Stimulated activated memory B cell treated with anti-CD40 and anti-IgM and Interleukin-4, amounts not matched to agents 10 μg/mL and 1 μg/mL and 100 μg/mL, for 72 hours (primary cell): ENCODE data around the gene TIMM17A.

ENCODE experiments used
- ATAC-seq: fragments of 150-1000 bp; cut with Tn5 transposase; 2 replicates; pipeline ENCODE4 v1.10.0; 2021
- H3K27ac Mint-ChIP-seq: one replicate; pipeline ENCODE4 v1.8.0; 2022; ENCODE audit warnings: mild to moderate bottlenecking, mixed read lengths
- H3K27me3 Mint-ChIP-seq: one replicate; pipeline ENCODE4 v1.8.0; 2022; ENCODE audit warnings: mixed read lengths
- H3K36me3 Mint-ChIP-seq: one replicate; pipeline ENCODE4 v1.8.0; 2022; ENCODE audit warnings: mixed read lengths
- H3K4me1 Mint-ChIP-seq: one replicate; pipeline ENCODE4 v1.8.0; 2022; ENCODE audit warnings: mixed read lengths
- H3K4me3 Mint-ChIP-seq: one replicate; pipeline ENCODE4 v1.8.0; 2022; ENCODE audit warnings: mild to moderate bottlenecking, moderate library complexity, mixed read lengths
- H3K9me3 Mint-ChIP-seq: one replicate; pipeline ENCODE4 v1.8.0; 2022; ENCODE audit warnings: mixed read lengths

TIMM17A gene

GRCh38 chr1:201955009-201955728, at the start of gene TIMM17A:
Gene TIMM17A (plus strand): TSS chr1:201955503. CDS start chr1:201955527, 24 bp downstream.
- H3K9me3 Mint-ChIP-seq, result no peaks in the 10 kb centered on the region
- H3K27ac Mint-ChIP-seq, result peak within 1 kb of the TSS; percentile 99
- ATAC-seq, result peak; percentile 100
- H3K4me1 Mint-ChIP-seq, result peaks cover 17% of the 10 kb centered on the region
- H3K4me3 Mint-ChIP-seq, result peak within 1 kb of the TSS; percentile 99
- no peaks in the 10 kb centered on the region for H3K27me3 Mint-ChIP-seq
- peaks cover 18% of the 10 kb centered on the region for H3K36me3 Mint-ChIP-seq

- Mint-ChIP-seq H3K36me3 (no peaks in the 10 kb centered on the region), H3K27ac (no peak overlapping the region), H3K27me3 (peaks cover 16% of the 10 kb centered on the region), H3K9me3 (no peaks in the 10 kb centered on the region), H3K4me1 (no peaks in the 10 kb centered on the region), H3K4me3 (no peak overlapping the region)
- ATAC-seq, result no peak
Measured at GRCh38 chr1:201906336-201906735, 49.0 kb upstream of the TIMM17A start.

- H3K36me3 Mint-ChIP-seq, result no peaks in the 10 kb centered on the region
- peaks cover 16% of the 10 kb centered on the region for H3K27me3 Mint-ChIP-seq
- H3K27ac Mint-ChIP-seq, result no peak overlapping the region
- no peak for ATAC-seq
- H3K9me3 Mint-ChIP-seq, result no peaks in the 10 kb centered on the region
- no peak overlapping the region for H3K4me3 Mint-ChIP-seq
- no peaks in the 10 kb centered on the region for H3K4me1 Mint-ChIP-seq
Measured at GRCh38 chr1:201907621-201908020, 47.7 kb upstream of the TIMM17A start.

- H3K36me3 Mint-ChIP-seq, result no peaks in the 10 kb centered on the region
- ATAC-seq, result no peak
- no peak overlapping the region for H3K27ac Mint-ChIP-seq
- H3K4me3 Mint-ChIP-seq, result no peak overlapping the region
- no peaks in the 10 kb centered on the region for H3K9me3 Mint-ChIP-seq
- H3K27me3 Mint-ChIP-seq, result peaks cover 37% of the 10 kb centered on the region
- H3K4me1 Mint-ChIP-seq, result no peaks in the 10 kb centered on the region
Measured at GRCh38 chr1:201911826-201912571, 43.3 kb upstream of the TIMM17A start.

GRCh38 chr1:201912832-201913231, 42.5 kb upstream of the TIMM17A start:
- H3K4me1 Mint-ChIP-seq, result no peaks in the 10 kb centered on the region
- H3K36me3 Mint-ChIP-seq, result no peaks in the 10 kb centered on the region
- H3K9me3 Mint-ChIP-seq, result no peaks in the 10 kb centered on the region
- ATAC-seq, result no peak
- no peak overlapping the region for H3K4me3 Mint-ChIP-seq
- H3K27me3 Mint-ChIP-seq, result peaks cover 39% of the 10 kb centered on the region
- no peak overlapping the region for H3K27ac Mint-ChIP-seq

- Mint-ChIP-seq H3K27me3 (peaks cover 44% of the 10 kb centered on the region), H3K27ac (no peak overlapping the region), H3K4me1 (no peaks in the 10 kb centered on the region), H3K4me3 (no peak overlapping the region), H3K9me3 (no peaks in the 10 kb centered on the region), H3K36me3 (no peaks in the 10 kb centered on the region)
- no peak for ATAC-seq
Measured at GRCh38 chr1:201914456-201915235, 40.7 kb upstream of the TIMM17A start.

GRCh38 chr1:201916649-201917249, 38.6 kb upstream of the TIMM17A start:
- Mint-ChIP-seq H3K27ac (no peak overlapping the region), H3K4me1 (no peaks in the 10 kb centered on the region), H3K27me3 (peaks cover 52% of the 10 kb centered on the region), H3K9me3 (no peaks in the 10 kb centered on the region), H3K4me3 (no peak overlapping the region), H3K36me3 (no peaks in the 10 kb centered on the region)
- ATAC-seq, result peak; percentile 49

GRCh38 chr1:201917362-201918033, 37.8 kb upstream of the TIMM17A start:
- no peak for ATAC-seq

GRCh38 chr1:201918343-201918742, 37.0 kb upstream of the TIMM17A start:
- H3K4me1 Mint-ChIP-seq, result no peaks in the 10 kb centered on the region
- no peaks in the 10 kb centered on the region for H3K9me3 Mint-ChIP-seq
- no peak for ATAC-seq
- H3K36me3 Mint-ChIP-seq, result no peaks in the 10 kb centered on the region
- H3K27ac Mint-ChIP-seq, result no peak overlapping the region
- H3K4me3 Mint-ChIP-seq, result no peak overlapping the region
- H3K27me3 Mint-ChIP-seq, result peaks cover 63% of the 10 kb centered on the region

More at GRCh38 chr1:201917362-201918033, 37.8 kb upstream of the TIMM17A start:
- H3K36me3 Mint-ChIP-seq, result no peaks in the 10 kb centered on the region
- no peak overlapping the region for H3K4me3 Mint-ChIP-seq
- no peaks in the 10 kb centered on the region for H3K4me1 Mint-ChIP-seq
- no peak overlapping the region for H3K27ac Mint-ChIP-seq
- H3K9me3 Mint-ChIP-seq, result no peaks in the 10 kb centered on the region
- H3K27me3 Mint-ChIP-seq, result peaks cover 59% of the 10 kb centered on the region

GRCh38 chr1:201921952-201922558, 33.2 kb upstream of the TIMM17A start:
- Mint-ChIP-seq H3K4me1 (peaks cover 6% of the 10 kb centered on the region), H3K4me3 (no peak overlapping the region), H3K36me3 (no peaks in the 10 kb centered on the region), H3K27ac (no peak overlapping the region), H3K9me3 (peaks cover 3% of the 10 kb centered on the region), H3K27me3 (peaks cover 61% of the 10 kb centered on the region)
- ATAC-seq, result no peak

- Mint-ChIP-seq H3K27ac (no peak overlapping the region), H3K36me3 (no peaks in the 10 kb centered on the region), H3K9me3 (peaks cover 3% of the 10 kb centered on the region), H3K4me3 (no peak overlapping the region), H3K4me1 (peaks cover 6% of the 10 kb centered on the region), H3K27me3 (peaks cover 46% of the 10 kb centered on the region)
- ATAC-seq, result no peak
Measured at GRCh38 chr1:201925301-201925567, 30.1 kb upstream of the TIMM17A start.

- H3K36me3 Mint-ChIP-seq, result no peaks in the 10 kb centered on the region
- no peak for ATAC-seq
- no peak overlapping the region for H3K27ac Mint-ChIP-seq
- H3K9me3 Mint-ChIP-seq, result peaks cover 3% of the 10 kb centered on the region
- H3K27me3 Mint-ChIP-seq, result peaks cover 37% of the 10 kb centered on the region
- no peak overlapping the region for H3K4me3 Mint-ChIP-seq
- H3K4me1 Mint-ChIP-seq, result peaks cover 6% of the 10 kb centered on the region
Measured at GRCh38 chr1:201925981-201926645, 29.2 kb upstream of the TIMM17A start.

- no peak overlapping the region for H3K4me3 Mint-ChIP-seq
- H3K4me1 Mint-ChIP-seq, result peaks cover 6% of the 10 kb centered on the region
- no peaks in the 10 kb centered on the region for H3K36me3 Mint-ChIP-seq
- no peak for ATAC-seq
- H3K9me3 Mint-ChIP-seq, result peaks cover 3% of the 10 kb centered on the region
- no peak overlapping the region for H3K27ac Mint-ChIP-seq
- peaks cover 20% of the 10 kb centered on the region for H3K27me3 Mint-ChIP-seq
Measured at GRCh38 chr1:201928266-201928665, 27.0 kb upstream of the TIMM17A start.

- Mint-ChIP-seq H3K36me3 (no peaks in the 10 kb centered on the region), H3K4me3 (no peak overlapping the region), H3K4me1 (no peaks in the 10 kb centered on the region), H3K9me3 (no peaks in the 10 kb centered on the region), H3K27ac (no peak overlapping the region), H3K27me3 (peaks cover 1% of the 10 kb centered on the region)
- ATAC-seq, result no peak
Measured at GRCh38 chr1:201930137-201930536, 25.2 kb upstream of the TIMM17A start.
